Prostate gland (tissue), 2 donors: ENCODE measurements around the gene VWA5B2.

Experiments used
- POLR2A ChIP-seq: fragments of 450-650 bp; IDR thresholded peaks from one replicate; pipeline ENCODE4 v1.6.1; 2016; ENCODE audit warnings: antibody characterized with exemption, mild to moderate bottlenecking
- POLR2AphosphoS5 ChIP-seq: sonication (generic); formaldehyde crosslinking; IDR thresholded peaks from one replicate; pipeline ENCODE4 v1.6.1; 2017; ENCODE audit warnings: antibody characterized with exemption
- TF ChIP-seq, protein P1 (sequence below), 4 experiments: fragments of 200-600 bp in 2 of 4; fragments of 450-650 bp in 2 of 4; sonication (generic) in 2 of 4; IDR thresholded peaks; 1 replicate in 3 of 4; 2 replicates in 1 of 4; pipeline ENCODE4 v1.5.1; 2016 to 2019; ENCODE audit warnings: antibody characterized with exemption in 4 of 4, mild to moderate bottlenecking in 2 of 4, moderate library complexity in 2 of 4

DNA sequence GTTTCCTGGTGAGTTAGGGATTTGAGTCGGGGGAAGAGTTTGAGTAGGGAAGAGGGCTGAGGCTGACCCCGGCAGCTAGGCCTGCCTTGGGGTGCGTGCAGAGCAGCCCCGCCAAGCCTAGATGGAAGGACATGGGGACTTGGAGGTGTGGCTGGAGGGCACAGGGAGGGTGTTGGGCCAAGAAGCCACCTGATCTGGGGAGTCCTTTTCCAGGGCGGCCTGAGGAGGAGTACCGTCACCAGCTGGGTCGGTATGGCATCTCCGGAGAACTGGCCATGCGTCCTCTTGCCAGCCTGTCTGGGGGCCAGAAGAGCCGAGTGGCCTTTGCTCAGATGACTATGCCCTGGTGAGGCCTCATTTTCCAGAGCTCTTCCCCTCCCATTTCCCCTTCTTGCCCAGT is 36.5 kb upstream of the VWA5B2 start:
- TF ChIP-seq, protein P1, sequence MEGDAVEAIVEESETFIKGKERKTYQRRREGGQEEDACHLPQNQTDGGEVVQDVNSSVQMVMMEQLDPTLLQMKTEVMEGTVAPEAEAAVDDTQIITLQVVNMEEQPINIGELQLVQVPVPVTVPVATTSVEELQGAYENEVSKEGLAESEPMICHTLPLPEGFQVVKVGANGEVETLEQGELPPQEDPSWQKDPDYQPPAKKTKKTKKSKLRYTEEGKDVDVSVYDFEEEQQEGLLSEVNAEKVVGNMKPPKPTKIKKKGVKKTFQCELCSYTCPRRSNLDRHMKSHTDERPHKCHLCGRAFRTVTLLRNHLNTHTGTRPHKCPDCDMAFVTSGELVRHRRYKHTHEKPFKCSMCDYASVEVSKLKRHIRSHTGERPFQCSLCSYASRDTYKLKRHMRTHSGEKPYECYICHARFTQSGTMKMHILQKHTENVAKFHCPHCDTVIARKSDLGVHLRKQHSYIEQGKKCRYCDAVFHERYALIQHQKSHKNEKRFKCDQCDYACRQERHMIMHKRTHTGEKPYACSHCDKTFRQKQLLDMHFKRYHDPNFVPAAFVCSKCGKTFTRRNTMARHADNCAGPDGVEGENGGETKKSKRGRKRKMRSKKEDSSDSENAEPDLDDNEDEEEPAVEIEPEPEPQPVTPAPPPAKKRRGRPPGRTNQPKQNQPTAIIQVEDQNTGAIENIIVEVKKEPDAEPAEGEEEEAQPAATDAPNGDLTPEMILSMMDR (IDR thresholded peaks at IDR 0.05), result no peak
- TF ChIP-seq POLR2A (no peak), POLR2AphosphoS5 (no peak)
